Central memory CD8-positive, alpha-beta T cell (primary cell): ENCODE data around the gene NET1.
"Not testable (repeated sequence)": the region's sequence is repeated elsewhere in the genome, so short reads cannot be mapped to it uniquely, and the experiment has no call there.

Source experiments
- ATAC-seq: fragments of 150-1000 bp; cut with Tn5 transposase; replicated peaks from 2 replicates; pipeline ENCODE4 v1.10.0; 2022; ENCODE audit warnings: mild to moderate bottlenecking, moderate FRiP score, moderate number of reproducible peaks; ENCODE audit not compliant: poor library complexity, severe bottlenecking; ENCODE audit errors: extremely low read depth
- DNase-seq, 2 donors: peaks; one replicate each; pipeline ENCODE4 v3.0.0; 2021; ENCODE audit warnings: low spot score in 2 of 2
- H3K27ac Mint-ChIP-seq: one replicate; pipeline ENCODE4 v1.8.0; 2022; ENCODE audit warnings: low read depth, mild to moderate bottlenecking, moderate library complexity, mixed read lengths
- H3K27me3 Mint-ChIP-seq: one replicate; pipeline ENCODE4 v1.8.0; 2022; ENCODE audit warnings: mixed read lengths
- H3K36me3 Mint-ChIP-seq: one replicate; pipeline ENCODE4 v1.8.0; 2022; ENCODE audit warnings: mild to moderate bottlenecking, moderate library complexity, mixed read lengths; ENCODE audit not compliant: insufficient read depth
- H3K4me1 Mint-ChIP-seq: one replicate; pipeline ENCODE4 v1.8.0; 2022; ENCODE audit warnings: mixed read lengths
- H3K4me3 Mint-ChIP-seq: one replicate; pipeline ENCODE4 v1.8.0; 2022; ENCODE audit warnings: mild to moderate bottlenecking, moderate library complexity, mixed read lengths
- H3K9me3 Mint-ChIP-seq: one replicate; pipeline ENCODE4 v1.8.0; 2022; ENCODE audit warnings: mixed read lengths

The NET1 gene

GRCh38 chr10:5380395-5380794, 32.0 kb upstream of the NET1 start:
- not testable (repeated sequence) for H3K4me3 Mint-ChIP-seq, H3K27ac Mint-ChIP-seq, H3K36me3 Mint-ChIP-seq, H3K27me3 Mint-ChIP-seq, DNase-seq, H3K9me3 Mint-ChIP-seq, ATAC-seq, H3K4me1 Mint-ChIP-seq

GRCh38 chr10:5381187-5381586, 31.2 kb upstream of the NET1 start:
- H3K4me1 Mint-ChIP-seq, result no peaks in the 10 kb centered on the region
- no peak overlapping the region for H3K27ac Mint-ChIP-seq
- DNase-seq (no peak), ATAC-seq (no peak)
- H3K27me3 Mint-ChIP-seq, result peaks cover 10% of the 10 kb centered on the region
- no peaks in the 10 kb centered on the region for H3K9me3 Mint-ChIP-seq
- no peaks in the 10 kb centered on the region for H3K36me3 Mint-ChIP-seq
- no peak overlapping the region for H3K4me3 Mint-ChIP-seq

GRCh38 chr10:5385224-5385623, 27.1 kb upstream of the NET1 start:
- peaks cover 12% of the 10 kb centered on the region for H3K9me3 Mint-ChIP-seq
- no peak for ATAC-seq
- H3K27ac Mint-ChIP-seq, result no peak overlapping the region
- H3K27me3 Mint-ChIP-seq, result peaks cover 22% of the 10 kb centered on the region
- no peaks in the 10 kb centered on the region for H3K36me3 Mint-ChIP-seq
- no peak overlapping the region for H3K4me3 Mint-ChIP-seq
- DNase-seq, result no peak
- H3K4me1 Mint-ChIP-seq, result no peaks in the 10 kb centered on the region

GRCh38 chr10:5387169-5387568, 25.2 kb upstream of the NET1 start:
- no peaks in the 10 kb centered on the region for H3K36me3 Mint-ChIP-seq
- peaks cover 18% of the 10 kb centered on the region for H3K9me3 Mint-ChIP-seq
- no peak for ATAC-seq
- no peak for DNase-seq
- peaks cover 29% of the 10 kb centered on the region for H3K27me3 Mint-ChIP-seq
- no peak overlapping the region for H3K4me3 Mint-ChIP-seq
- no peaks in the 10 kb centered on the region for H3K4me1 Mint-ChIP-seq
- no peak overlapping the region for H3K27ac Mint-ChIP-seq

- DNase-seq, result no peak
- no peak for ATAC-seq
- Mint-ChIP-seq H3K27me3 (peaks cover 53% of the 10 kb centered on the region), H3K27ac (no peak overlapping the region), H3K9me3 (peaks cover 18% of the 10 kb centered on the region), H3K4me1 (no peaks in the 10 kb centered on the region), H3K4me3 (no peak overlapping the region), H3K36me3 (no peaks in the 10 kb centered on the region)
Measured at GRCh38 chr10:5390607-5391205, 21.7 kb upstream of the NET1 start.

GRCh38 chr10:5391790-5392189, 20.6 kb upstream of the NET1 start:
- DNase-seq (no peak), ATAC-seq (no peak)
- peaks cover 52% of the 10 kb centered on the region for H3K27me3 Mint-ChIP-seq
- H3K36me3 Mint-ChIP-seq, result no peaks in the 10 kb centered on the region
- no peak overlapping the region for H3K4me3 Mint-ChIP-seq
- no peak overlapping the region for H3K27ac Mint-ChIP-seq
- peaks cover 18% of the 10 kb centered on the region for H3K9me3 Mint-ChIP-seq
- H3K4me1 Mint-ChIP-seq, result no peaks in the 10 kb centered on the region

GRCh38 chr10:5393529-5393928, 18.8 kb upstream of the NET1 start:
- DNase-seq (no peak), ATAC-seq (no peak)
- H3K36me3 Mint-ChIP-seq, result peaks cover 1% of the 10 kb centered on the region
- no peak overlapping the region for H3K4me3 Mint-ChIP-seq
- no peak overlapping the region for H3K27ac Mint-ChIP-seq
- peaks cover 13% of the 10 kb centered on the region for H3K9me3 Mint-ChIP-seq
- peaks cover 58% of the 10 kb centered on the region for H3K27me3 Mint-ChIP-seq
- H3K4me1 Mint-ChIP-seq, result no peaks in the 10 kb centered on the region

GRCh38 chr10:5395168-5395567, 17.2 kb upstream of the NET1 start:
- Mint-ChIP-seq H3K27ac (no peak overlapping the region), H3K27me3 (peaks cover 73% of the 10 kb centered on the region), H3K4me3 (no peak overlapping the region), H3K36me3 (peaks cover 1% of the 10 kb centered on the region), H3K4me1 (no peaks in the 10 kb centered on the region), H3K9me3 (peaks cover 6% of the 10 kb centered on the region)
- DNase-seq (no peak), ATAC-seq (no peak)

- ATAC-seq, result no peak
- Mint-ChIP-seq H3K27ac (no peak overlapping the region), H3K9me3 (no peaks in the 10 kb centered on the region), H3K4me3 (no peak overlapping the region), H3K4me1 (no peaks in the 10 kb centered on the region), H3K36me3 (peaks cover 1% of the 10 kb centered on the region), H3K27me3 (peaks cover 73% of the 10 kb centered on the region)
- no peak for DNase-seq
Measured at GRCh38 chr10:5396556-5397300, 15.6 kb upstream of the NET1 start.

GRCh38 chr10:5399332-5399731, 13.0 kb upstream of the NET1 start:
- no peak overlapping the region for H3K27ac Mint-ChIP-seq
- H3K36me3 Mint-ChIP-seq, result peaks cover 1% of the 10 kb centered on the region
- no peak for DNase-seq
- H3K9me3 Mint-ChIP-seq, result no peaks in the 10 kb centered on the region
- H3K27me3 Mint-ChIP-seq, result peaks cover 53% of the 10 kb centered on the region
- H3K4me1 Mint-ChIP-seq, result no peaks in the 10 kb centered on the region
- no peak for ATAC-seq
- no peak overlapping the region for H3K4me3 Mint-ChIP-seq

GRCh38 chr10:5400468-5401240, 11.7 kb upstream of the NET1 start:
- Mint-ChIP-seq H3K27ac (no peak overlapping the region), H3K27me3 (peaks cover 40% of the 10 kb centered on the region), H3K4me1 (no peaks in the 10 kb centered on the region), H3K9me3 (no peaks in the 10 kb centered on the region), H3K36me3 (peaks cover 1% of the 10 kb centered on the region), H3K4me3 (no peak overlapping the region)
- ATAC-seq (no peak), DNase-seq (no peak)

- Mint-ChIP-seq H3K27me3 (peaks cover 29% of the 10 kb centered on the region), H3K4me1 (no peaks in the 10 kb centered on the region), H3K36me3 (peaks cover 1% of the 10 kb centered on the region), H3K4me3 (no peak overlapping the region), H3K9me3 (no peaks in the 10 kb centered on the region), H3K27ac (no peak overlapping the region)
- no peak for DNase-seq
- ATAC-seq, result no peak
Measured at GRCh38 chr10:5402798-5403197, 9.6 kb upstream of the NET1 start.
